H1 (cell line): ENCODE measurements around the gene ADGRB3. TPM values are rescaled to one million over a fixed set of nuclear protein-coding genes. Genes with fewer than 3 reads are reported as not detected.

Experiments used
- CHD7 ChIP-seq: fragments of 300-600 bp; sonication (generic); IDR thresholded peaks from 2 replicates; pipeline ENCODE4 v1.7.1; 2012; ENCODE audit warnings: low read length, moderate library complexity, mild to moderate bottlenecking, inconsistent platforms; ENCODE audit not compliant: insufficient replicate concordance
- EZH2 ChIP-seq: fragments of 200-600 bp; sonication (generic); IDR thresholded peaks from 2 replicates; pipeline ENCODE4 v1.7.1; 2012; ENCODE audit warnings: low read depth, mild to moderate bottlenecking, moderate library complexity, low read length, inconsistent platforms; ENCODE audit not compliant: severe bottlenecking
- NRF1 ChIP-seq: IDR thresholded peaks from 2 replicates; pipeline ENCODE4 v1.6.1; 2011; ENCODE audit warnings: mild to moderate bottlenecking, low read depth, low read length, improper control_type of control experiment
- POU5F1 ChIP-seq: IDR thresholded peaks from 2 replicates; pipeline ENCODE4 v1.6.1; 2011; ENCODE audit warnings: low read depth, mild to moderate bottlenecking, low read length, moderate library complexity
- TAF7 ChIP-seq: optimal IDR thresholded peaks from 2 replicates; pipeline ENCODE3; 2011; ENCODE audit warnings: low read depth, mild to moderate bottlenecking, inconsistent platforms, low read length, moderate library complexity, borderline replicate concordance
- TCF12 ChIP-seq: IDR thresholded peaks from 2 replicates; pipeline ENCODE4 v1.6.1; 2011; ENCODE audit warnings: low read depth, mild to moderate bottlenecking, low read length
- ZNF274 ChIP-seq: IDR thresholded peaks from 2 replicates; pipeline ENCODE4 v1.7.0; 2012; ENCODE audit warnings: low read length, borderline replicate concordance; ENCODE audit errors: extremely low read depth
- polyA plus RNA-seq, 7 experiments: library from polyadenylated mRNA; depleted of rRNA in 3 of 7; stranded (reverse) in 5 of 7; unstranded in 2 of 7; fragments of >200 nt in 5 of 7; fragments of 200-250 nt in 2 of 7; gene quantifications; 1 replicate in 5 of 7; 2 replicates in 1 of 7; 4 replicates in 1 of 7; pipeline versions ENCODE4 v1.2.1 to v1.2.3, GENCODE V29; 2011 to 2013; ENCODE audit warnings: missing spikeins in 2 of 7, mixed read lengths in 2 of 7
- total RNA-seq: library from RNA; stranded (reverse); fragmentation: NEBNext Ultra II Directional; extraction: Animal tissue kit (Norgen Biotek cat#: 25700); gene quantifications from 2 replicates; pipeline ENCODE4 v1.2.1, GENCODE V29; 2021

ADGRB3 gene
- total and polyA plus RNA-seq, 2 of the 8 experiments (the other 6 are each of a cell fraction or from before 2014, with no cell fraction given), result 0.35 to 1.2 TPM

- no peak for TF ChIP-seq CHD7
- no peak for TF ChIP-seq EZH2
- no peak for TF ChIP-seq TAF7
- TF ChIP-seq ZNF274, result no peak
- TF ChIP-seq NRF1, result no peak
- no peak for TF ChIP-seq POU5F1
- TF ChIP-seq TCF12, result no peak
- TF ChIP-seq, all 59 proteins: peak for 0
Observed at GRCh38 chr6:69181964-69182363, 546.9 kb downstream of the ADGRB3 start (continued).
